GM18867 (cell line): Measurements from ENCODE around the gene DPM3.

ENCODE experiments used
- ATAC-seq: cut with Tn5 transposase; IDR thresholded peaks from one replicate; pipeline ENCODE4 v1.9.1; 2021; ENCODE audit warnings: mild to moderate bottlenecking, moderate library complexity; ENCODE audit not compliant: unreplicated experiment

Gene DPM3

GRCh38 chr1:155104605-155105534 is 35.5 kb downstream of the DPM3 start:
- ATAC-seq = no peak

DNA sequence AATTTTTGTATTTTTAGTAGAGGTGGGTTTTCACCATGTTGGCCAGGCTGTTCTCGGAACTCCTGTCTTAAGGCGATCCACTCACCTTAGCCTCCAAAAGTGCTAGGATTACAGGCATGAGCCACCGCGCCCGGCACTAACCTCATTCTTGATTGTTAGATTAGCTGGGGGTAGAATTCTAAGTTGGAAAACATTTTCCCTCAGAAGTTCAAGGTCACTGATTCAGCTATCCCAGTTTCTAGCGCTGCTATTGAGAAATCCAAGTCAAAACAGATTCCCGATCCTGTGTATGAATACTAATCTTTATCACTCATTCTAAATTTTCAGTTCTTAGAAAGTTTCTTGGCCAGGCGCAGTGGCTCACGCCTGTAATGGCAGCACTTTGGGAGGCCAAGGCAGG is 37.0 kb downstream of the DPM3 start:
- ATAC-seq = no peak

DNA sequence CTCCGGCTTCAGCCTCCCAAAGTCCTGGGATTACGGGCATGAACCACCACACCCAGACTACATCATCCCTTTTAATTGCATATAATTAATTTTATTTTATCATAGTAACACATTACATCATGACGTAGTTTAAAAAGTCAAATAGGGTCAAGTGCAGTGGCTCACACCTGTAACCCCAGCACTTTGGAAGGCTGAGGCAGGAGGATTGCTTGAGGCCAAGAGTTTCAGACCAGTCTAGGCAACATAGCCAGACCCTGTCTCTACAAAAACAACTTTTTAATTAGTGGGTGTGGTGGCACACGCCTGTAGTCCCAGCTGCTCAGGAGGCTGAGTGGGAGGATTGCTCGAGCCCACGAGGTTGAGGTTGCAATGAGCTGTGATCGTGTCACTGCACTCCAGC is 41.0 kb downstream of the DPM3 start:
- ATAC-seq = no peak

DNA sequence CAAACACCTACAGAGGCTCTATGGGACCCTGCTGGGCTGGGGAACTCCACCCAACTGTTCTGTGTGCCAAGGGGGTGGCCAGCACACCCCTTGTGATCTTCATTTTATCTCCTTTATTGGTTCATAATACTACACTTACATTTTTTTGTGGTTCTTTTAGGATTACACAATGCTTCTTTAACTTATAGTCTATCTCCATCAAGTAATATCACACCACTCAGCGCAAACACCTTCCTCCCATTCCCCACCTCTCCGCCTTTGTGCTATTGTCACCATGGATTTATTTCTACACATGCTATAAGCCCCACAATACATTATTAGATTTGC is 45.7 kb downstream of the DPM3 start:
- no peak for ATAC-seq

DNA sequence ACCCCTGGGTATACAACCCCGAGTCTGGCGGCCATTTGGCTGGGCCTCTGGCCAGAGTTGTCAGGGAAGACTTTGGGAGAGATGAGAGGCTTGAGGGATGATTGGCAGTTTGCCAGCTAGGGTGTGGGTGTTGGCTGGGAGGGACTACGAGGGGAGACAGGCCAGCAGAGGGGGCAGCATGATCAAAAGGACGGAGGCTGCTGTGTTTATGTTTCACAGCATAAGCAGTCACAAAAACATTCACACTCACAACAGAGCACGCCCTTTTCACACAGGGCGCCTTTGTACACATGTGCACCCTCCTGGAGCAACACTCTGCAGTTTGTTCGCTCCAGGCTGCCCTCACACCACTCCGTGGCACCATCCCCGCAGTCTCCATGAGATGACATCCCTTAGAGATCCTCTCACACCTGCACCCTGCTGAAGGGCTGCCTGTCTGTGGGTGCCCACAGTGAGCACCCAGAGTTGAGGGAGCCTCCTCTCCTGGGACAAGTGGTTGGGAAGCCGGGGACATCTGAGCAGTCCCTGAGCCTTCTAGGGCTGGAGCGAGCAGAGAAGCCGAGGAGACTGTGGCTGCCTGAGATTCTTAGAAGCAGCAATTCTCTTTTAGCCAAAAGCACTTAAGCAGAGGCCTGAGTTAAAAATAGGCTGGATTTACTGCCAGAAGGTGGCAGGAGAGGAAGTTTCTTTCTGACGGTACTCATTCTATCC is 46.3 kb downstream of the DPM3 start:
- ATAC-seq = no peak

DNA sequence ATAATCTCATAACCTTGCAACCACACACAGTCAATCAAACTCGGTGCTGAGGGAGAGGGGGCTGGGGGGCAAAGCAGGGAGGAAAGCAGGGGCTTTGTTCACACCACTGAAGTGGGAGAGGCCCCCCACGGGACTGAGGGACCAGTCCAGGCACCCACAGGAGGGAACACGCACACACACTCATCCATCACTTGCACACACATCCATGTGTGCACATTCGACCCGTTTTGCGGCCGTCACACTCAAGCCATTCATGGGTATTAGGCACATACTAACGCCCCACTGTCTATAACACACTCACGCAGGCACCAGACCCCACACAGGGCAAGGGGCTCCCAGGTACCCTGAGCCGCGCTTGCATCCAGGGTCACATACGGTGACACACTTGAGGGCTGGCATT is 47.7 kb downstream of the DPM3 start:
- ATAC-seq = no peak

DNA sequence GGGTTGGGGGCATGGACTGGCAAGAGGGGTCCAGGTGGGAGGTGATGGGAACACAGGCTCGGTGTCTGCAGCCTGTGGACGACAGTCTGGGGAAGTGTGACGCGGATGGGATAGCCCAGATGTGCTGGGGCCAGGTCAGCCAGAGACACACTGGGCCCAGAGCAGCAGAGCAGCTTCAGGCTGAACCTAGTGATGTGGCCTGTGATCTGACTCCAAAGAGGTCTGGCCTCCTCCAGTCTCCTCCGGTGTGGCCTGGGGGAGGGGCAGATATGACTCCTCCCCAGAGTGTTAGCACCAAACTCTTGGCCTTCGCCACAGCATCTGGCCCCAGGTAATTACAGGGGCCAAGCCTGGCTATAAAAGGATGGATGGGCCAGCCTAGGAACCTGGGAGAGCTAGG is 48.2 kb downstream of the DPM3 start:
- ATAC-seq = no peak

DNA sequence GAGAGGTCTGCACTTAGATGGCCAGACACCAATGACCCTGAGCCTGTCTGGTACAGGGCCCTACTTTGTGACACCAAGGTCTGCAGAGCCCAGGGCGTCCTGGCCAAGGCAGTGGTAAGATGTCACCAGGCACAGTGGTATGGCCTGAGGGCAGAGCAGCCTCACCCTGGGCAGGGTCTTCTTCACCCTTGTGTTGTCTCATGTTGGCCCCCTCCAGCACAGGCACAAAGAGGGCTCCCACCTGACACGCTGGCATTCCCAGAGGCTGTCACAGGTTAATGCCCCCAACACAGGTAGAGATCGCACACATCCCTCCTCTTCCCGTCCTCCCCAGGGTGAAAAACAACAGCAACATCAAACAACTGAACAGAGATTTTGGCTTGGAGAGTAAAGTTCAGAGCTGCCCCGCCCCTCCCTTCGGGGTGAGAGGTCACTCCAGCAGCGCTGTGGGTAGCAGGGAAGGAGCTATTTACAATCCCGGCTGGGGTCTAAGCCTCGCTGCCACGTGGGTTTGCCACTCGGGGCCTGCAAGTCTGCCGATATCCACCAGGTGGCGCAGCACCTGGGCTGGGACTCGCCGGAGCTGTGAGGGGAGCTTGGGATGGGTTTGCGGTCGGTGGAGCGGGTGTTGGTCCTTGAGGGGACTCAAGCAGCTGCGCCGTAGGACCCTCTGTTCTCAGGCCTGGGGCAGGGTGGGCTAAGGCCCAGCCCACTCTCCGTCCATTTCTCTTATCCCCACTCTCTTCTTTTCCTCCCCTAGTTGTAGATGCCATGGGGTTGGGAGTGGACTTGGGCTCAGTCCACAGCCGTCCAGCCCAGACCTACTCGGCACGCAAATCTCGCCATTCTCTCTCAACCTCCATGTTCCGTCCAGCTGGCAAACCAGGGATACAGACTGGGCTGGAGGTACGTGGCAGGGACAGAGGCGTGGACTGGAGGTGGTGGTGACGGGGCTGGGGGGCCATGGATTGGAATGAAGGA is 49.0 kb downstream of the DPM3 start:
- ATAC-seq = no peak
